ENCODE measurements around the gene LILRB5.
"Not testable (repeated sequence)": the region's sequence is repeated elsewhere in the genome, so short reads cannot be mapped to it uniquely, and the experiment has no call there.

GRCh38 chr19:54286283-54286682 lies 29.2 kb upstream of the LILRB5 start:
- not testable (repeated sequence) for TF ChIP-seq CTCF, EZH2 (IDR thresholded peaks at IDR 0.05)
